Spleen (tissue), 11 donors: ENCODE data around the gene PKN3. TPM values are rescaled to one million over a fixed set of nuclear protein-coding genes. Genes with fewer than 3 reads are reported as not detected.

Experiments used
- DNase-seq: peaks from one replicate; pipeline ENCODE4 v3.0.0-alpha.2; 2020
- H3K27ac ChIP-seq, 8 donors: fragments of 200-600 bp; sonication (generic) in 7 of 8; 1 replicate in 4 of 8; 2 replicates in 4 of 8; pipeline versions ENCODE4 v1.5.0 to v1.8.0; 2016 to 2021; ENCODE audit warnings: inconsistent platforms in 4 of 8, mild to moderate bottlenecking in 4 of 8, moderate library complexity in 1 of 8
- H3K27me3 ChIP-seq, 7 donors: fragments of 200-600 bp; sonication (generic) in 6 of 7; replicated peaks in 1 of 7; 1 replicate in 4 of 7; 2 replicates in 3 of 7; pipeline versions ENCODE4 v1.5.0 to v1.8.0; 2016 to 2021; ENCODE audit warnings: inconsistent platforms in 3 of 7, mild to moderate bottlenecking in 1 of 7
- H3K36me3 ChIP-seq, 6 donors: fragments of 200-600 bp; sonication (generic) in 5 of 6; 1 replicate in 4 of 6; 2 replicates in 2 of 6; pipeline versions ENCODE4 v1.5.0 to v1.8.0; 2016 to 2021; ENCODE audit warnings: inconsistent platforms in 2 of 6
- H3K4me1 ChIP-seq, 6 donors: fragments of 200-600 bp; sonication (generic) in 5 of 6; 1 replicate in 3 of 6; 2 replicates in 3 of 6; pipeline versions ENCODE4 v1.5.0 to v1.8.0; 2016 to 2021; ENCODE audit warnings: inconsistent platforms in 3 of 6
- H3K4me3 ChIP-seq, 8 donors: fragments of 200-600 bp; sonication (generic) in 7 of 8; 1 replicate in 4 of 8; 2 replicates in 4 of 8; pipeline versions ENCODE4 v1.5.0 to v1.8.0; 2016 to 2021; ENCODE audit warnings: inconsistent platforms in 4 of 8, mild to moderate bottlenecking in 4 of 8, moderate library complexity in 2 of 8
- H3K9me3 ChIP-seq, 8 donors: fragments of 200-600 bp; sonication (generic) in 7 of 8; 1 replicate in 4 of 8; 2 replicates in 4 of 8; pipeline versions ENCODE4 v1.5.0 to v1.8.0; 2016 to 2021; ENCODE audit warnings: inconsistent platforms in 4 of 8
- POLR2A ChIP-seq, 3 donors: fragments of 450-650 bp; IDR thresholded peaks; one replicate each; pipeline ENCODE4 v1.5.1; 2017; ENCODE audit warnings: antibody characterized with exemption in 3 of 3, mild to moderate bottlenecking in 1 of 3
- POLR2AphosphoS5 ChIP-seq, 3 donors: sonication (generic); formaldehyde crosslinking; IDR thresholded peaks; one replicate each; pipeline ENCODE4 v1.5.1; 2017; ENCODE audit warnings: antibody characterized with exemption in 3 of 3
- WGBS, 5 donors: extraction: QIAGEN DNeasy Blood & Tissue Kit in 3 of 5; methylation state at CpG; one replicate each; pipeline versions ENCODE4 v1.1.5 to v1.1.7; 2013 to 2018; 5-methylcytosine and 5-hydroxymethylcytosine counted together
- intact Hi-C: fragments of 100-400 bp; cut with DNase I; formaldehyde crosslinking; loops from one replicate; pipeline ENCODE4 v1.15.0; 2023; ENCODE audit warnings: low total_unique reads
- polyA plus RNA-seq, 3 donors: library from polyadenylated mRNA; stranded (reverse); fragments of 200-250 nt; gene quantifications; one replicate each; pipeline ENCODE4 v1.2.1, GENCODE V29; 2013
- total RNA-seq, 7 donors: library from RNA; depleted of rRNA in 3 of 7; stranded (reverse); fragments of >200 nt in 3 of 7; fragmentation: NEBNext Ultra II Directional in 4 of 7; extraction: Animal tissue kit (Norgen Biotek cat#: 25700) in 4 of 7; gene quantifications; one replicate each; pipeline versions ENCODE4 v1.1.0 to v1.2.1, GENCODE V29; 2016 to 2021
- TF ChIP-seq, protein P1 (sequence below), 11 experiments: fragments of 200-600 bp in 7 of 11; fragments of 450-650 bp in 4 of 11; sonication (generic) in 4 of 11; IDR thresholded peaks in 8 of 11; conservative IDR thresholded peaks in 3 of 11; 1 replicate in 7 of 11; 2 replicates in 4 of 11; pipeline versions ENCODE4 v1.4.0 to v1.8.0; 2016 to 2021; ENCODE audit warnings: antibody characterized with exemption in 11 of 11, inconsistent platforms in 4 of 11, mild to moderate bottlenecking in 1 of 11
- donor health status: healthy with polysubstance abuse.
- donor health status: DM: no; HTN: no; CAD: no; lungs with moderate emphysema.
- donor health status: DM: no; HTN: no; CAD: no.
- donor health status: Bipolar disorder and iron deficiency.
- donor health status: healthy.
- donor health status: DM: no; HTN: no; CAD: no.
- donor health status: DM: yes; HTN: yes; CAD: no.

The PKN3 gene
- total and polyA plus RNA-seq, 10 donors: 4.1 to 18.5 (median 9.8) TPM

GRCh38 chr9:128715436-128715750 lies 13.1 kb downstream of the PKN3 start:
- intact Hi-C loops: no loop called here
- no peak overlapping the region for H3K4me3 ChIP-seq
- H3K27ac ChIP-seq: no peak overlapping the region
- H3K27me3 ChIP-seq: no peaks in the 10 kb centered on the region
- no peaks in the 10 kb centered on the region for H3K9me3 ChIP-seq
- peaks cover 0 to 71% (median 6%) of the 10 kb centered on the region in 6 donors for H3K36me3 ChIP-seq
- no peaks in the 10 kb centered on the region for H3K4me1 ChIP-seq
- TF ChIP-seq POLR2AphosphoS5 (IDR thresholded peaks at IDR 0.05): no peak
- TF ChIP-seq, protein P1, sequence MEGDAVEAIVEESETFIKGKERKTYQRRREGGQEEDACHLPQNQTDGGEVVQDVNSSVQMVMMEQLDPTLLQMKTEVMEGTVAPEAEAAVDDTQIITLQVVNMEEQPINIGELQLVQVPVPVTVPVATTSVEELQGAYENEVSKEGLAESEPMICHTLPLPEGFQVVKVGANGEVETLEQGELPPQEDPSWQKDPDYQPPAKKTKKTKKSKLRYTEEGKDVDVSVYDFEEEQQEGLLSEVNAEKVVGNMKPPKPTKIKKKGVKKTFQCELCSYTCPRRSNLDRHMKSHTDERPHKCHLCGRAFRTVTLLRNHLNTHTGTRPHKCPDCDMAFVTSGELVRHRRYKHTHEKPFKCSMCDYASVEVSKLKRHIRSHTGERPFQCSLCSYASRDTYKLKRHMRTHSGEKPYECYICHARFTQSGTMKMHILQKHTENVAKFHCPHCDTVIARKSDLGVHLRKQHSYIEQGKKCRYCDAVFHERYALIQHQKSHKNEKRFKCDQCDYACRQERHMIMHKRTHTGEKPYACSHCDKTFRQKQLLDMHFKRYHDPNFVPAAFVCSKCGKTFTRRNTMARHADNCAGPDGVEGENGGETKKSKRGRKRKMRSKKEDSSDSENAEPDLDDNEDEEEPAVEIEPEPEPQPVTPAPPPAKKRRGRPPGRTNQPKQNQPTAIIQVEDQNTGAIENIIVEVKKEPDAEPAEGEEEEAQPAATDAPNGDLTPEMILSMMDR (IDR thresholded peaks at IDR 0.05 in 8 of 11, conservative IDR thresholded peaks at IDR 0.05 in 3 of 11): no peak
- TF ChIP-seq POLR2A (IDR thresholded peaks at IDR 0.05): no peak
- WGBS, 5 donors: 83 to 97% (median 85%) methylated on average over 6 of the region's 6 CpGs
- no peak for DNase-seq

DNA sequence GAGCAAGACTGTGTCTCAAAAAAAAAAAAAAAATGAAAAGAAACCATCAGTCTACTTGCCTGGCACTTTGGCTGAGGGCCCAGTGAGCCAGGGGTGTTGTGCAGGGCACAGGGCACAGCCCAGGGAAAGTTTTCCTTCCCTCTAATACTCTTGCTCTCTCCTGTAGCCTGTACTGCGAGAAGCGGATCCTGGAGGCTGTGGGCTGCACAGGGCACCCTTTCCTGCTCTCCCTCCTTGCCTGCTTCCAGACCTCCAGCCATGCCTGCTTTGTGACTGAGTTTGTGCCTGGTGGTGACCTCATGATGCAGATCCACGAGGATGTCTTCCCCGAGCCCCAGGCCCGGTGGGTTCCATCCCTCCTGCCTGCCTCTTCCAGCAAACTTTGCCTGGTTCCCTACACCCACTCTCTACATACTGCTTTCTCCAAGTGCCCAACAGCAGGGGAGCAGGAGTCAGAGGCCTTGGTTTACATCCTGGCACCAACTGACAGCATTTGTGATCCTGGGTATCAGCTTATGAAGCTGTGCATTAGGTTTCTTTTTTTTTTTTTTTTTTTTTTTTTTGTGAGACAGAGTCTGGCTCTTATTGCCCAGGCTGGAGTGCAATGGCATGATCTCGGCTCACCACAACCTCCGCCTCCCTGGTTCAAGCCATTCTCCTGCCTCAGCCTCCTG lies 14.4 kb downstream of the PKN3 start:
- TF ChIP-seq, protein P1 (IDR thresholded peaks at IDR 0.05 in 8 of 11, conservative IDR thresholded peaks at IDR 0.05 in 3 of 11): no peak
- TF ChIP-seq POLR2AphosphoS5 (IDR thresholded peaks at IDR 0.05) (peak in 1 of 3 donors; percentile 23), POLR2A (IDR thresholded peaks at IDR 0.05) (no peak)
- Histone ChIP-seq H3K4me1 (peaks cover 0 to under 1% (median 0%) of the 10 kb centered on the region in 6 donors), H3K27me3 (no peaks in the 10 kb centered on the region), H3K4me3 (no peak overlapping the region), H3K27ac (no peak overlapping the region), H3K9me3 (no peaks in the 10 kb centered on the region), H3K36me3 (peaks cover 0 to 79% (median 20%) of the 10 kb centered on the region in 6 donors)
- DNase-seq: peak; percentile 73
- 91 to 97% (median 93%) methylated on average over 7 of the region's 7 CpGs for WGBS, 5 donors
- intact Hi-C loops: no loop called here

DNA sequence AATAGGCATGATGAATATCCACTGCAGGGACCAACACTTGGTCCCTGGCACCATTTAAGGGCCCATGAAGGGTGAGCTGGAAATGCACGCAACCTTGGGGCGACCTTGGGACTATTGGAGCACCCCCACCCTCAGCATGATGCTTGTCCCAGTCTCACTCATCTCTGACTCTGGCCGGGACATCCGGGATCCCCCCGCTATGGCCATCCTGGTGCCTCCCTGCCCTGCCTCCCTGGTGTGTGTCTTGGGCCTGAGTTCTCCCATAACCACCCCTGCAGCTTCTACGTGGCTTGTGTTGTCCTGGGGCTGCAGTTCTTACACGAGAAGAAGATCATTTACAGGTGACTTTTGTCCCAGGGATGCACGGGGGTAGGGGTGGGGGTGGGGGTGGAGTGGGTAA lies 15.7 kb downstream of the PKN3 start:
- DNase-seq: peak; percentile 40
- intact Hi-C loops: no loop called here
- Histone ChIP-seq H3K27me3 (no peaks in the 10 kb centered on the region), H3K9me3 (no peaks in the 10 kb centered on the region), H3K4me3 (no peak overlapping the region), H3K36me3 (peaks cover 0 to 77% (median 23%) of the 10 kb centered on the region in 6 donors), H3K4me1 (peaks cover 0 to 14% (median 9%) of the 10 kb centered on the region in 6 donors), H3K27ac (no peak overlapping the region)
- TF ChIP-seq POLR2AphosphoS5 (IDR thresholded peaks at IDR 0.05): no peak
- TF ChIP-seq POLR2A (IDR thresholded peaks at IDR 0.05): no peak
- TF ChIP-seq, protein P1 (IDR thresholded peaks at IDR 0.05 in 8 of 11, conservative IDR thresholded peaks at IDR 0.05 in 3 of 11): no peak
- WGBS, 5 donors: 72 to 93% (median 89%) methylated on average over 5 to 8 of the region's 8 CpGs

GRCh38 chr9:128718475-128718874 lies 16.2 kb downstream of the PKN3 start:
- no peak overlapping the region for H3K27ac ChIP-seq
- H3K36me3 ChIP-seq: peaks cover 0 to 73% (median 23%) of the 10 kb centered on the region in 6 donors
- TF ChIP-seq POLR2AphosphoS5 (IDR thresholded peaks at IDR 0.05) (no peak), POLR2A (IDR thresholded peaks at IDR 0.05) (no peak)
- TF ChIP-seq, protein P1 (IDR thresholded peaks at IDR 0.05 in 8 of 11, conservative IDR thresholded peaks at IDR 0.05 in 3 of 11): no peak
- DNase-seq: no peak
- intact Hi-C loops: no loop called here
- no peaks in the 10 kb centered on the region for H3K27me3 ChIP-seq
- WGBS, 5 donors: 81 to 96% (median 90%) methylated on average over 5 of the region's 5 CpGs
- H3K4me3 ChIP-seq: no peak overlapping the region
- H3K4me1 ChIP-seq: peaks cover 0 to 18% (median 13%) of the 10 kb centered on the region in 6 donors
- H3K9me3 ChIP-seq: no peaks in the 10 kb centered on the region
